ENCODE results near the gene GCLC.
"Not testable (repeated sequence)": the region's sequence is repeated elsewhere in the genome, so short reads cannot be mapped to it uniquely, and the experiment has no call there.

The GCLC gene

GRCh38 chr6:53487080-53487479, 57.8 kb downstream of the GCLC start:
- peak; percentile 34 for DNase-seq

GRCh38 chr6:53486679-53487078, 58.2 kb downstream of the GCLC start:
- DNase-seq = no peak

- peak; percentile 61 for DNase-seq
These were observed 60.2 kb downstream of the GCLC start for GRCh38 chr6:53484476-53485280.

- DNase-seq = peak; percentile 4
These were observed 61.2 kb downstream of the GCLC start for GRCh38 chr6:53483423-53484353.

- no peak for DNase-seq
These were observed 63.6 kb downstream of the GCLC start for GRCh38 chr6:53481323-53481722.

- not testable (repeated sequence) for DNase-seq
These were observed 64.1 kb downstream of the GCLC start for GRCh38 chr6:53480774-53481173.

- no peak for DNase-seq
These were observed 65.0 kb downstream of the GCLC start for GRCh38 chr6:53479871-53480270.

GRCh38 chr6:53476964-53477363, 67.9 kb downstream of the GCLC start:
- peak; percentile 49 for DNase-seq

- no peak for DNase-seq
These were observed 70.9 kb downstream of the GCLC start for GRCh38 chr6:53474010-53474409.

- DNase-seq = no peak
These were observed 75.7 kb downstream of the GCLC start for GRCh38 chr6:53469163-53469562.

- peak; percentile 9 for DNase-seq
These were observed 78.6 kb downstream of the GCLC start for GRCh38 chr6:53466257-53466656.

- DNase-seq = no peak
These were observed 79.2 kb downstream of the GCLC start for GRCh38 chr6:53465732-53466131.

GRCh38 chr6:53464927-53465460, 79.9 kb downstream of the GCLC start:
- DNase-seq = no peak

- DNase-seq = no peak
These were observed 80.4 kb downstream of the GCLC start for GRCh38 chr6:53464483-53464882.

GRCh38 chr6:53461696-53462095, 83.2 kb downstream of the GCLC start:
- no peak for DNase-seq

- DNase-seq = no peak
These were observed 83.8 kb downstream of the GCLC start for GRCh38 chr6:53461041-53461656.

GRCh38 chr6:53458105-53458866, 86.6 kb downstream of the GCLC start:
- DNase-seq = no peak

GRCh38 chr6:53456809-53457208, 88.1 kb downstream of the GCLC start:
- no peak for DNase-seq

GRCh38 chr6:53455678-53456077, 89.2 kb downstream of the GCLC start:
- no peak for DNase-seq

- no peak for DNase-seq
These were observed 93.7 kb downstream of the GCLC start for GRCh38 chr6:53451165-53451564.

GRCh38 chr6:53447865-53448264, 97.0 kb downstream of the GCLC start:
- DNase-seq = no peak

Measured in fibroblast of skin of back (primary cell).